MM.1S (cell line): ENCODE results near the gene CD207.

Experiments
- EZH2phosphoT487 ChIP-seq: fragments of 300-600 bp; sonication (generic); IDR thresholded peaks from 2 replicates; pipeline ENCODE4 v1.6.1; 2018; ENCODE audit warnings: antibody characterized with exemption, low read length
- TF ChIP-seq, protein P1 (sequence below): fragments of 300-600 bp; sonication (generic); IDR thresholded peaks from 2 replicates; pipeline ENCODE4 v1.5.1; 2016; ENCODE audit warnings: antibody characterized with exemption, low read length, mixed read lengths

DNA sequence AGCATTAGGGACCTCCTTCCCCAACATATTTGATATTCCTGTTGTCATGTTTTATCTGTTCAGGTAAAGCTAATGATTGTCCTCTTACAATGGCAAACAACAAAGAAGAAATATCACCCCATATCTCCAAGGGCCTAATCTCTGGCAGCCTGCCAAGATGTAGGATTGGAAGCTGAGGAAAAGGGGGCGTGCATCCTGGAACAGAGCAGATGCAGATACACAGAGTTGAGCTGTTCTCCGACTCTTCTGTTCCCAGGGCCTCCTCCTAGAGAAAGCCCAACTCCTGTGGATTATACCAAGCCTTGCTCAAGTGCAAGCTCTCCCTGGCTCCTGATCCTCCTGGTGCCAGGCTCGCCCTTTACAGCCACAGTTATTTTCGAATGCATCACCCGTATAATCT is 35.2 kb upstream of the CD207 start:
- TF ChIP-seq, protein P1, sequence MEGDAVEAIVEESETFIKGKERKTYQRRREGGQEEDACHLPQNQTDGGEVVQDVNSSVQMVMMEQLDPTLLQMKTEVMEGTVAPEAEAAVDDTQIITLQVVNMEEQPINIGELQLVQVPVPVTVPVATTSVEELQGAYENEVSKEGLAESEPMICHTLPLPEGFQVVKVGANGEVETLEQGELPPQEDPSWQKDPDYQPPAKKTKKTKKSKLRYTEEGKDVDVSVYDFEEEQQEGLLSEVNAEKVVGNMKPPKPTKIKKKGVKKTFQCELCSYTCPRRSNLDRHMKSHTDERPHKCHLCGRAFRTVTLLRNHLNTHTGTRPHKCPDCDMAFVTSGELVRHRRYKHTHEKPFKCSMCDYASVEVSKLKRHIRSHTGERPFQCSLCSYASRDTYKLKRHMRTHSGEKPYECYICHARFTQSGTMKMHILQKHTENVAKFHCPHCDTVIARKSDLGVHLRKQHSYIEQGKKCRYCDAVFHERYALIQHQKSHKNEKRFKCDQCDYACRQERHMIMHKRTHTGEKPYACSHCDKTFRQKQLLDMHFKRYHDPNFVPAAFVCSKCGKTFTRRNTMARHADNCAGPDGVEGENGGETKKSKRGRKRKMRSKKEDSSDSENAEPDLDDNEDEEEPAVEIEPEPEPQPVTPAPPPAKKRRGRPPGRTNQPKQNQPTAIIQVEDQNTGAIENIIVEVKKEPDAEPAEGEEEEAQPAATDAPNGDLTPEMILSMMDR: no peak
- no peak for TF ChIP-seq EZH2phosphoT487
